OCI-LY7 (cell line): Measurements from ENCODE around the gene TMEM178B. TPM values are rescaled to one million over a fixed set of nuclear protein-coding genes. Genes with fewer than 3 reads are reported as not detected.

ENCODE experiments used
- BruUV-seq: library from RNA; stranded (reverse); fragments of 400-500 nt; replicated peaks from 2 replicates; lab custom pipeline; 2021; lab: Mats Ljungman, UMichigan
- CTCF ChIA-PET: fragments of 300-600 bp; sonication (Branson Sonifier 250); formaldehyde crosslinking; loops from one replicate; lab custom pipeline; 2022; ENCODE audit warnings: antibody characterized with exemption; ENCODE audit not compliant: unreplicated experiment; lab: Charles Lee
- POLR2A ChIA-PET: fragments of 300-600 bp; sonication (Branson Sonifier 250); formaldehyde crosslinking; loops from one replicate; lab custom pipeline; 2022; ENCODE audit warnings: antibody characterized with exemption; lab: Charles Lee
- DNase-seq: peaks from one replicate; pipeline ENCODE4 v3.0.0-alpha.2; 2015; ENCODE audit warnings: low spot score
- H2AFZ ChIP-seq: fragments of 200-600 bp; sonication (generic), shearing (Covaris generic); 2 replicates; pipeline ENCODE4 v1.6.1; 2014; ENCODE audit warnings: mild to moderate bottlenecking, antibody characterized with exemption, low read length, moderate library complexity
- H3K27ac ChIP-seq: fragments of 200-600 bp; sonication (generic); 2 replicates; pipeline ENCODE4 v1.5.1; 2014; ENCODE audit warnings: mixed run types, low read depth, mild to moderate bottlenecking, moderate library complexity, low read length, inconsistent platforms; ENCODE audit not compliant: poor library complexity, severe bottlenecking
- H3K36me3 ChIP-seq: fragments of 200-600 bp; sonication (generic); 2 replicates; pipeline ENCODE4 v1.6.1; 2014; ENCODE audit warnings: mild to moderate bottlenecking, antibody characterized with exemption, low read length, moderate library complexity, mixed read lengths; ENCODE audit not compliant: insufficient read depth
- H3K4me1 ChIP-seq: fragments of 200-600 bp; sonication (generic); 2 replicates; pipeline ENCODE4 v1.5.1; 2014; ENCODE audit warnings: mild to moderate bottlenecking, low read length; ENCODE audit not compliant: insufficient read depth, poor library complexity, severe bottlenecking
- H3K4me2 ChIP-seq: fragments of 200-600 bp; sonication (generic); 2 replicates; pipeline ENCODE4 v1.6.1; 2014; ENCODE audit warnings: mild to moderate bottlenecking, low read length
- H3K4me3 ChIP-seq: fragments of 200-600 bp; sonication (generic); 2 replicates; pipeline ENCODE4 v1.5.1; 2014; ENCODE audit warnings: mild to moderate bottlenecking, low read depth, low read length; ENCODE audit not compliant: poor library complexity, severe bottlenecking
- H3K79me2 ChIP-seq: fragments of 200-600 bp; sonication (generic); 2 replicates; pipeline ENCODE4 v1.6.1; 2016; ENCODE audit warnings: low read depth, mild to moderate bottlenecking, low read length, moderate library complexity, mixed read lengths; ENCODE audit not compliant: insufficient read depth
- H3K9me2 ChIP-seq: fragments of 200-600 bp; sonication (generic); 2 replicates; pipeline ENCODE4 v1.6.1; 2016; ENCODE audit warnings: mild to moderate bottlenecking, low read length, mixed read lengths; ENCODE audit not compliant: insufficient read depth
- H3K9me3 ChIP-seq: fragments of 200-600 bp; sonication (generic); 2 replicates; pipeline ENCODE4 v1.6.1; 2014; ENCODE audit warnings: mild to moderate bottlenecking, mixed run types, low read length, mixed read lengths
- H4K20me1 ChIP-seq: fragments of 200-600 bp; sonication (generic); 2 replicates; pipeline ENCODE4 v1.6.1; 2014; ENCODE audit warnings: mild to moderate bottlenecking, antibody characterized with exemption, low read length, moderate library complexity, mixed read lengths; ENCODE audit not compliant: insufficient read depth
- EZH2phosphoT487 ChIP-seq: fragments of 200-600 bp; sonication (generic); IDR thresholded peaks from 2 replicates; pipeline ENCODE4 v1.6.1; 2018; ENCODE audit warnings: low read depth, borderline replicate concordance, mild to moderate bottlenecking, mixed run types, antibody characterized with exemption, low read length, moderate library complexity, mixed read lengths
- intact Hi-C: fragments of 100-400 bp; cut with micrococcal nuclease; formaldehyde crosslinking; loops from one replicate; pipeline ENCODE4 v1.10.0; 2022; ENCODE audit not compliant: unreplicated experiment
- total RNA-seq, 2 experiments: library from RNA; depleted of rRNA in 1 of 2; stranded (reverse); fragments of >200 nt in 1 of 2; shearing (Covaris generic) in 1 of 2; gene quantifications; 2 replicates each; pipeline ENCODE4 v1.2.3, GENCODE V29; 2014 to 2022
- TF ChIP-seq, protein P1 (sequence below): fragments of 200-600 bp; sonication (generic); conservative IDR thresholded peaks from 2 replicates; pipeline ENCODE4 v1.5.1; 2014; ENCODE audit warnings: mild to moderate bottlenecking, antibody characterized with exemption, low read length, moderate library complexity, mixed read lengths

TMEM178B gene
- total RNA-seq, 2 experiments from 2014 or later: not detected

GRCh38 chr7:141366091-141366621, 292.3 kb downstream of the TMEM178B start:
- Histone ChIP-seq H3K36me3 (no peaks in the 10 kb centered on the region), H3K9me2 (no peaks in the 10 kb centered on the region), H3K9me3 (no peaks in the 10 kb centered on the region), H3K4me1 (no peaks in the 10 kb centered on the region), H3K4me2 (no peak overlapping the region), H2AFZ (no peak overlapping the region), H3K27ac (no peak overlapping the region), H4K20me1 (no peaks in the 10 kb centered on the region), H3K4me3 (no peak overlapping the region), H3K79me2 (no peaks in the 10 kb centered on the region)
- ChIA-PET CTCF (no interaction called here), POLR2A (no interaction called here)
- intact Hi-C loops: no loop called here
- no TSS peak for BruUV-seq
- DNase-seq: no peak
- TF ChIP-seq, protein P1, sequence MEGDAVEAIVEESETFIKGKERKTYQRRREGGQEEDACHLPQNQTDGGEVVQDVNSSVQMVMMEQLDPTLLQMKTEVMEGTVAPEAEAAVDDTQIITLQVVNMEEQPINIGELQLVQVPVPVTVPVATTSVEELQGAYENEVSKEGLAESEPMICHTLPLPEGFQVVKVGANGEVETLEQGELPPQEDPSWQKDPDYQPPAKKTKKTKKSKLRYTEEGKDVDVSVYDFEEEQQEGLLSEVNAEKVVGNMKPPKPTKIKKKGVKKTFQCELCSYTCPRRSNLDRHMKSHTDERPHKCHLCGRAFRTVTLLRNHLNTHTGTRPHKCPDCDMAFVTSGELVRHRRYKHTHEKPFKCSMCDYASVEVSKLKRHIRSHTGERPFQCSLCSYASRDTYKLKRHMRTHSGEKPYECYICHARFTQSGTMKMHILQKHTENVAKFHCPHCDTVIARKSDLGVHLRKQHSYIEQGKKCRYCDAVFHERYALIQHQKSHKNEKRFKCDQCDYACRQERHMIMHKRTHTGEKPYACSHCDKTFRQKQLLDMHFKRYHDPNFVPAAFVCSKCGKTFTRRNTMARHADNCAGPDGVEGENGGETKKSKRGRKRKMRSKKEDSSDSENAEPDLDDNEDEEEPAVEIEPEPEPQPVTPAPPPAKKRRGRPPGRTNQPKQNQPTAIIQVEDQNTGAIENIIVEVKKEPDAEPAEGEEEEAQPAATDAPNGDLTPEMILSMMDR: no peak
- TF ChIP-seq EZH2phosphoT487: no peak

DNA sequence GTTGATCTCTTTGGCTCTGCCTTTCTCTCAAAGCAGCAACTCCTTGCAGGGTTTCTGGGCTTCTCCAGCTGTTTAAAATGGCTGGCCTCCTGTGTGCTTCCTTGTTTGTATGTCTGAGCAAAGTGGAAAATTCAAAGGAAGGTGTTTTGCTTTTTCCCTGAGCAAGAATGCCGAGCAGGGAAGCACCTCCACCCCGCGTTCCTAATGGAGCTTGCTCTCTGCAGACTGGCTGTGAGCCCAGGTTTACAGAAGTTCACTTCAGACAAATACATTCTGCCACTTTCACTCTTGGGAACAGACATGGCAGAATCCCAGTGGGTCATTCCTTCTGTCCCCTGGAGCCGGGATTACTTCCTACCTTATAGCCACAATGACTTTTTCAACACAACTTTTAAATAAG, 295.6 kb downstream of the TMEM178B start:
- POLR2A ChIA-PET: no interaction called here
- Histone ChIP-seq H3K36me3 (no peaks in the 10 kb centered on the region), H2AFZ (no peak overlapping the region), H3K9me3 (no peaks in the 10 kb centered on the region), H3K9me2 (no peaks in the 10 kb centered on the region), H3K27ac (no peak overlapping the region), H4K20me1 (no peaks in the 10 kb centered on the region), H3K4me1 (no peaks in the 10 kb centered on the region), H3K4me3 (no peak overlapping the region), H3K4me2 (no peak overlapping the region), H3K79me2 (no peaks in the 10 kb centered on the region)
- no peak for DNase-seq
- TF ChIP-seq EZH2phosphoT487: no peak
- TF ChIP-seq, protein P1: no peak
- intact Hi-C loops: no loop called here
- BruUV-seq: no TSS peak
- CTCF ChIA-PET: no interaction called here

DNA sequence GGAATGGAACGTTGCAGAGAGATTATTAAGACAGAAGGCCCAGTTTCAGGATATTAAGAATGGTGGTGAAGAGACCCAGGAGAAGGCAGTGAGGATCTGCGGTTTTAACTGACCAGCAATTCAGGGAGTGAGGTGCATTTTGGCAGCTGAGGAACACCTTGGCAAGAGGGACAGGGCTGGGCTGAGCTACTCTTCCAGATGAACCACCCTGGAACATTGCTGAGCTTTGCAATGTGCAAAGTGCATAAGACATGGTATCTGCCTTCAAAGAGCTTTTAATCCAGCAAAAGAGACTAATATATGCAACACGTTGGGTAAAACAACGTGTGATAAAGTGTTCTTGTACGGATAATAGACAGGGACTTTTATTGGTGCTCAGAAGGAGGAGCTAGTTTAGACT, 296.3 kb downstream of the TMEM178B start:
- Histone ChIP-seq H3K79me2 (no peaks in the 10 kb centered on the region), H3K4me2 (no peak overlapping the region), H2AFZ (no peak overlapping the region), H3K4me3 (no peak overlapping the region), H3K36me3 (no peaks in the 10 kb centered on the region), H3K27ac (no peak overlapping the region), H3K9me3 (no peaks in the 10 kb centered on the region), H4K20me1 (no peaks in the 10 kb centered on the region), H3K9me2 (no peaks in the 10 kb centered on the region), H3K4me1 (peaks cover 2% of the 10 kb centered on the region)
- intact Hi-C loops: no loop called here
- DNase-seq: no peak
- ChIA-PET POLR2A (no interaction called here), CTCF (no interaction called here)
- BruUV-seq: no TSS peak
- TF ChIP-seq, protein P1: no peak
- no peak for TF ChIP-seq EZH2phosphoT487
